GM23338 (cell line): ENCODE results near the gene SURF4. TPM values are rescaled to one million over a fixed set of nuclear protein-coding genes. Genes with fewer than 3 reads are reported as not detected.

Experiments used
- ATAC-seq: fragments of 200-7000 bp; cut with Tn5 transposase; 3 replicates; pipeline ENCODE4 v1.9.1; 2020
- DNase-seq: peaks from one replicate; pipeline ENCODE4 v3.0.0-alpha.2; 2015; ENCODE audit warnings: low spot score
- H2AFZ ChIP-seq: fragments of 200-600 bp; sonication (generic); 2 replicates; pipeline ENCODE4 v1.8.0; 2016; ENCODE audit warnings: antibody characterized with exemption, mild to moderate bottlenecking, moderate library complexity
- H3F3A ChIP-seq: fragments of 200-600 bp; sonication (generic); replicated peaks from 2 replicates; pipeline ENCODE4 v1.8.0; 2017; ENCODE audit warnings: antibody characterized with exemption, mixed run types, low read depth
- H3K27ac ChIP-seq: fragments of 200-600 bp; sonication (generic); 2 replicates; pipeline ENCODE4 v1.6.1; 2016; ENCODE audit warnings: low read depth
- H3K27me3 ChIP-seq: fragments of 200-600 bp; sonication (generic); 2 replicates; pipeline ENCODE4 v1.8.0; 2016; ENCODE audit warnings: mild to moderate bottlenecking, mixed run types, moderate library complexity; ENCODE audit not compliant: insufficient read depth
- H3K36me3 ChIP-seq: fragments of 200-600 bp; sonication (generic); 2 replicates; pipeline ENCODE4 v1.8.0; 2016; ENCODE audit warnings: mild to moderate bottlenecking; ENCODE audit not compliant: insufficient read depth
- H3K4me1 ChIP-seq: fragments of 200-600 bp; sonication (generic); 2 replicates; pipeline ENCODE4 v1.8.0; 2016; ENCODE audit warnings: mild to moderate bottlenecking, moderate library complexity; ENCODE audit not compliant: insufficient read depth
- H3K4me2 ChIP-seq: fragments of 200-600 bp; sonication (generic); 2 replicates; pipeline ENCODE4 v1.7.1; 2017; ENCODE audit warnings: mixed run types
- H3K4me3 ChIP-seq: fragments of 200-600 bp; sonication (generic); 2 replicates; pipeline ENCODE4 v1.6.1; 2016; ENCODE audit warnings: mixed run types
- H3K79me2 ChIP-seq: fragments of 200-600 bp; sonication (generic); replicated peaks from 2 replicates; pipeline ENCODE4 v1.8.0; 2017; ENCODE audit warnings: mild to moderate bottlenecking; ENCODE audit not compliant: insufficient read depth
- H3K9me2 ChIP-seq: fragments of 200-600 bp; sonication (generic); 2 replicates; pipeline ENCODE4 v1.8.0; 2017; ENCODE audit not compliant: insufficient read depth
- H4K20me1 ChIP-seq: fragments of 200-600 bp; sonication (generic); replicated peaks from 2 replicates; pipeline ENCODE4 v1.8.0; 2017; ENCODE audit warnings: mild to moderate bottlenecking; ENCODE audit not compliant: insufficient read depth
- H3K27ac Mint-ChIP-seq: 2 replicates; pipeline ENCODE4 v1.8.0; 2020; ENCODE audit warnings: inconsistent platforms, mild to moderate bottlenecking, moderate library complexity, mixed read lengths
- H3K27me3 Mint-ChIP-seq: 3 replicates; pipeline ENCODE4 v1.8.0; 2022; ENCODE audit warnings: low read depth, mild to moderate bottlenecking, moderate library complexity, mixed read lengths, inconsistent platforms; ENCODE audit not compliant: insufficient read depth, poor library complexity
- H3K36me3 Mint-ChIP-seq: 3 replicates; pipeline ENCODE4 v1.8.0; 2021; ENCODE audit warnings: low read depth, mild to moderate bottlenecking, inconsistent platforms, moderate library complexity, mixed read lengths
- H3K4me1 Mint-ChIP-seq: 3 replicates; pipeline ENCODE4 v1.8.0; 2020; ENCODE audit warnings: mild to moderate bottlenecking, inconsistent platforms, mixed read lengths
- H3K4me3 Mint-ChIP-seq: 3 replicates; pipeline ENCODE4 v1.8.0; 2021; ENCODE audit warnings: moderate library complexity, mild to moderate bottlenecking, inconsistent platforms, mixed read lengths
- H3K9me3 Mint-ChIP-seq: 3 replicates; pipeline ENCODE4 v1.8.0; 2020; ENCODE audit warnings: moderate library complexity, mild to moderate bottlenecking, inconsistent platforms, mixed read lengths
- CREB1 ChIP-seq: fragments of 250-450 bp; sonication (Bioruptor Pico); IDR thresholded peaks from 2 replicates; pipeline ENCODE4 v1.5.0; 2020; ENCODE audit warnings: low read depth, mild to moderate bottlenecking, moderate library complexity
- EZH2 ChIP-seq: fragments of 200-600 bp; sonication (generic); IDR thresholded peaks from one replicate; pipeline ENCODE4 v1.8.0; 2017; ENCODE audit warnings: antibody characterized with exemption, mild to moderate bottlenecking, low read depth; ENCODE audit not compliant: unreplicated experiment
- EZH2phosphoT487 ChIP-seq: fragments of 200-600 bp; sonication (generic); IDR thresholded peaks from one replicate; pipeline ENCODE4 v1.8.1; 2018; ENCODE audit warnings: antibody characterized with exemption; ENCODE audit not compliant: unreplicated experiment
- JUNB ChIP-seq: IDR thresholded peaks from one replicate; pipeline ENCODE4 v1.6.1; 2016; ENCODE audit warnings: antibody characterized with exemption; ENCODE audit not compliant: unreplicated experiment
- NANOG ChIP-seq: IDR thresholded peaks from 2 replicates; pipeline ENCODE4 v1.6.1; 2016; ENCODE audit warnings: antibody characterized with exemption, borderline replicate concordance
- POLR2AphosphoS5 ChIP-seq: IDR thresholded peaks from 2 replicates; pipeline ENCODE4 v1.6.1; 2016; ENCODE audit warnings: antibody characterized with exemption, low read depth
- ZNF331 ChIP-seq: fragments of 250-450 bp; sonication (Bioruptor Pico); IDR thresholded peaks from 2 replicates; pipeline ENCODE4 v1.5.0; 2020; ENCODE audit warnings: low read depth, mild to moderate bottlenecking, moderate library complexity
- polyA plus RNA-seq: library from polyadenylated mRNA; unstranded; fragments of >200 nt; fragmentation: Nextera tagmentation; extraction: Ambion mirVana; gene quantifications from 2 replicates; pipeline ENCODE4 v1.2.1, GENCODE V29; 2016
- total RNA-seq: library from RNA; depleted of rRNA; stranded (reverse); fragments of >200 nt; shearing (Covaris generic); gene quantifications from 2 replicates; pipeline ENCODE4 v1.2.3, GENCODE V29; 2014
- TF ChIP-seq, protein P1 (sequence below), 2 experiments: fragments of 200-600 bp in 1 of 2; sonication (generic) in 1 of 2; conservative IDR thresholded peaks; 2 replicates each; pipeline versions ENCODE4 v1.5.1 to v1.6.1; 2016 to 2017; ENCODE audit warnings: antibody characterized with exemption in 2 of 2, low read depth in 2 of 2, mild to moderate bottlenecking in 2 of 2, moderate library complexity in 1 of 2
- TF ChIP-seq, protein P2 (sequence below): IDR thresholded peaks from 2 replicates; pipeline ENCODE4 v1.6.1; 2016; ENCODE audit warnings: antibody characterized with exemption
- TF ChIP-seq, protein P3 (sequence below): IDR thresholded peaks from one replicate; pipeline ENCODE4 v1.6.1; 2018; ENCODE audit warnings: antibody characterized with exemption; ENCODE audit not compliant: unreplicated experiment
- TF ChIP-seq, protein P4 (sequence below): fragments of 250-450 bp; sonication (Bioruptor Pico); IDR thresholded peaks from 2 replicates; pipeline ENCODE4 v1.5.0; 2020; ENCODE audit warnings: mild to moderate bottlenecking, moderate library complexity

SURF4 gene
- total and polyA plus RNA-seq, 2 experiments from 2014 or later, result 66.3 to 242 TPM

DNA sequence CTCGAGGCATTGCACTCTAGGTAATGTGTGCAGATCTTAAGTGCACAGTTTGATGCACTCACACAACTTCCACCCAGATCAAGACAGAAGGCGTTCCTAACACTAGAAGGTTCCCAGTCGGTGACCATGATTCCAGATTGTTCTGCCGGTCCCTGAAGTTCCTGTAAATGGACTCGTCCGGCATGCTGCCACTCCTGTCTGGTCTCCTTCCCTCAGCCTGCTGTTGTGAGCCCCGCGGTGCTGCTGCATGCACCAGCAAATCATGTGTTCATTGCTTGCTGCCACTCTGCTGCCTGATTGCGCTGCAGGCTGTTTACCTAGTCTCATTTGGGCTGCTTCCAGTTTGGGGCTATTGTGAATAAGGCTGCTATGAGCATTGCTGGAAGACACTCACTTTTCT is 11.8 kb upstream of the SURF4 start (continued):
- TF ChIP-seq, protein P1, sequence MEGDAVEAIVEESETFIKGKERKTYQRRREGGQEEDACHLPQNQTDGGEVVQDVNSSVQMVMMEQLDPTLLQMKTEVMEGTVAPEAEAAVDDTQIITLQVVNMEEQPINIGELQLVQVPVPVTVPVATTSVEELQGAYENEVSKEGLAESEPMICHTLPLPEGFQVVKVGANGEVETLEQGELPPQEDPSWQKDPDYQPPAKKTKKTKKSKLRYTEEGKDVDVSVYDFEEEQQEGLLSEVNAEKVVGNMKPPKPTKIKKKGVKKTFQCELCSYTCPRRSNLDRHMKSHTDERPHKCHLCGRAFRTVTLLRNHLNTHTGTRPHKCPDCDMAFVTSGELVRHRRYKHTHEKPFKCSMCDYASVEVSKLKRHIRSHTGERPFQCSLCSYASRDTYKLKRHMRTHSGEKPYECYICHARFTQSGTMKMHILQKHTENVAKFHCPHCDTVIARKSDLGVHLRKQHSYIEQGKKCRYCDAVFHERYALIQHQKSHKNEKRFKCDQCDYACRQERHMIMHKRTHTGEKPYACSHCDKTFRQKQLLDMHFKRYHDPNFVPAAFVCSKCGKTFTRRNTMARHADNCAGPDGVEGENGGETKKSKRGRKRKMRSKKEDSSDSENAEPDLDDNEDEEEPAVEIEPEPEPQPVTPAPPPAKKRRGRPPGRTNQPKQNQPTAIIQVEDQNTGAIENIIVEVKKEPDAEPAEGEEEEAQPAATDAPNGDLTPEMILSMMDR (conservative IDR thresholded peaks at IDR 0.05; ENCODE audit: low read depth in 2 of 2), result no peak
- TF ChIP-seq, protein P2, sequence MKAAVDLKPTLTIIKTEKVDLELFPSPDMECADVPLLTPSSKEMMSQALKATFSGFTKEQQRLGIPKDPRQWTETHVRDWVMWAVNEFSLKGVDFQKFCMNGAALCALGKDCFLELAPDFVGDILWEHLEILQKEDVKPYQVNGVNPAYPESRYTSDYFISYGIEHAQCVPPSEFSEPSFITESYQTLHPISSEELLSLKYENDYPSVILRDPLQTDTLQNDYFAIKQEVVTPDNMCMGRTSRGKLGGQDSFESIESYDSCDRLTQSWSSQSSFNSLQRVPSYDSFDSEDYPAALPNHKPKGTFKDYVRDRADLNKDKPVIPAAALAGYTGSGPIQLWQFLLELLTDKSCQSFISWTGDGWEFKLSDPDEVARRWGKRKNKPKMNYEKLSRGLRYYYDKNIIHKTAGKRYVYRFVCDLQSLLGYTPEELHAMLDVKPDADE, result no peak
- TF ChIP-seq CREB1 (CRISPR knock-in tag), result no peak
- TF ChIP-seq EZH2phosphoT487, result no peak

DNA sequence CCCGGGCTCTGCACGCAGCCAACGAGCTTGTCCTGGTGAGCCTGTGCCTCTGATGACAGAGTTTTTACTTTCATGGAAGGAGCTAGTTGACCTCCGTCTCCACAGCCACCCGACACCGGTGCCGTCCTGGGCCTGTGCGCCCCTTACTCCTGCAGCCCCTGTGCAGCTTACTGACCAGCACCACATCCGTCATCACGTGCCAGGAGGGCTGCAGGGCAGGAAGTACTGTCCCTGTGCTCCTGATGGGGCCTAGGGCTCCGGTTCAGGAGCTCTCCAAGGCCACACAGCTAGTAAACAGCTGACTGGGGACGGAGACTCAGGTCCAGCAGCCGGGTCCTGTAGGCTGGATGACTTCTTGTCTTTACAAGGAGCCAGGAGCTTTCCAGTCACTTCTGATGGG is 10.5 kb upstream of the SURF4 start:
- H3K9me3 Mint-ChIP-seq, result peaks cover 13% of the 10 kb centered on the region
- Histone ChIP-seq H4K20me1 (no peaks in the 10 kb centered on the region), H3K36me3 (no peaks in the 10 kb centered on the region), H3K4me2 (no peak overlapping the region), H3K27ac (no peak overlapping the region), H3K79me2 (no peaks in the 10 kb centered on the region), H3K4me1 (no peaks in the 10 kb centered on the region), H2AFZ (no peak overlapping the region), H3K27me3 (no peaks in the 10 kb centered on the region), H3K9me2 (peaks cover 11% of the 10 kb centered on the region; the same call in 1 of the 2 replicates), H3K4me3 (no peak overlapping the region), H3F3A (no peaks in the 10 kb centered on the region)
- H3K4me1 Mint-ChIP-seq, result no peaks in the 10 kb centered on the region
- no peaks in the 10 kb centered on the region for H3K36me3 Mint-ChIP-seq
- no peak for ATAC-seq
- H3K4me3 Mint-ChIP-seq, result no peak overlapping the region
- H3K27me3 Mint-ChIP-seq, result peaks cover 9% of the 10 kb centered on the region
- H3K27ac Mint-ChIP-seq, result no peak overlapping the region
- DNase-seq, result no peak
- TF ChIP-seq ZNF331 (no peak), CREB1 (CRISPR knock-in tag) (no peak), EZH2phosphoT487 (no peak), JUNB (no peak), EZH2 (no peak), NANOG (no peak), POLR2AphosphoS5 (no peak)
- TF ChIP-seq, protein P2, result no peak
- TF ChIP-seq, protein P3, sequence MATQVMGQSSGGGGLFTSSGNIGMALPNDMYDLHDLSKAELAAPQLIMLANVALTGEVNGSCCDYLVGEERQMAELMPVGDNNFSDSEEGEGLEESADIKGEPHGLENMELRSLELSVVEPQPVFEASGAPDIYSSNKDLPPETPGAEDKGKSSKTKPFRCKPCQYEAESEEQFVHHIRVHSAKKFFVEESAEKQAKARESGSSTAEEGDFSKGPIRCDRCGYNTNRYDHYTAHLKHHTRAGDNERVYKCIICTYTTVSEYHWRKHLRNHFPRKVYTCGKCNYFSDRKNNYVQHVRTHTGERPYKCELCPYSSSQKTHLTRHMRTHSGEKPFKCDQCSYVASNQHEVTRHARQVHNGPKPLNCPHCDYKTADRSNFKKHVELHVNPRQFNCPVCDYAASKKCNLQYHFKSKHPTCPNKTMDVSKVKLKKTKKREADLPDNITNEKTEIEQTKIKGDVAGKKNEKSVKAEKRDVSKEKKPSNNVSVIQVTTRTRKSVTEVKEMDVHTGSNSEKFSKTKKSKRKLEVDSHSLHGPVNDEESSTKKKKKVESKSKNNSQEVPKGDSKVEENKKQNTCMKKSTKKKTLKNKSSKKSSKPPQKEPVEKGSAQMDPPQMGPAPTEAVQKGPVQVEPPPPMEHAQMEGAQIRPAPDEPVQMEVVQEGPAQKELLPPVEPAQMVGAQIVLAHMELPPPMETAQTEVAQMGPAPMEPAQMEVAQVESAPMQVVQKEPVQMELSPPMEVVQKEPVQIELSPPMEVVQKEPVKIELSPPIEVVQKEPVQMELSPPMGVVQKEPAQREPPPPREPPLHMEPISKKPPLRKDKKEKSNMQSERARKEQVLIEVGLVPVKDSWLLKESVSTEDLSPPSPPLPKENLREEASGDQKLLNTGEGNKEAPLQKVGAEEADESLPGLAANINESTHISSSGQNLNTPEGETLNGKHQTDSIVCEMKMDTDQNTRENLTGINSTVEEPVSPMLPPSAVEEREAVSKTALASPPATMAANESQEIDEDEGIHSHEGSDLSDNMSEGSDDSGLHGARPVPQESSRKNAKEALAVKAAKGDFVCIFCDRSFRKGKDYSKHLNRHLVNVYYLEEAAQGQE, result no peak
- TF ChIP-seq, protein P4, sequence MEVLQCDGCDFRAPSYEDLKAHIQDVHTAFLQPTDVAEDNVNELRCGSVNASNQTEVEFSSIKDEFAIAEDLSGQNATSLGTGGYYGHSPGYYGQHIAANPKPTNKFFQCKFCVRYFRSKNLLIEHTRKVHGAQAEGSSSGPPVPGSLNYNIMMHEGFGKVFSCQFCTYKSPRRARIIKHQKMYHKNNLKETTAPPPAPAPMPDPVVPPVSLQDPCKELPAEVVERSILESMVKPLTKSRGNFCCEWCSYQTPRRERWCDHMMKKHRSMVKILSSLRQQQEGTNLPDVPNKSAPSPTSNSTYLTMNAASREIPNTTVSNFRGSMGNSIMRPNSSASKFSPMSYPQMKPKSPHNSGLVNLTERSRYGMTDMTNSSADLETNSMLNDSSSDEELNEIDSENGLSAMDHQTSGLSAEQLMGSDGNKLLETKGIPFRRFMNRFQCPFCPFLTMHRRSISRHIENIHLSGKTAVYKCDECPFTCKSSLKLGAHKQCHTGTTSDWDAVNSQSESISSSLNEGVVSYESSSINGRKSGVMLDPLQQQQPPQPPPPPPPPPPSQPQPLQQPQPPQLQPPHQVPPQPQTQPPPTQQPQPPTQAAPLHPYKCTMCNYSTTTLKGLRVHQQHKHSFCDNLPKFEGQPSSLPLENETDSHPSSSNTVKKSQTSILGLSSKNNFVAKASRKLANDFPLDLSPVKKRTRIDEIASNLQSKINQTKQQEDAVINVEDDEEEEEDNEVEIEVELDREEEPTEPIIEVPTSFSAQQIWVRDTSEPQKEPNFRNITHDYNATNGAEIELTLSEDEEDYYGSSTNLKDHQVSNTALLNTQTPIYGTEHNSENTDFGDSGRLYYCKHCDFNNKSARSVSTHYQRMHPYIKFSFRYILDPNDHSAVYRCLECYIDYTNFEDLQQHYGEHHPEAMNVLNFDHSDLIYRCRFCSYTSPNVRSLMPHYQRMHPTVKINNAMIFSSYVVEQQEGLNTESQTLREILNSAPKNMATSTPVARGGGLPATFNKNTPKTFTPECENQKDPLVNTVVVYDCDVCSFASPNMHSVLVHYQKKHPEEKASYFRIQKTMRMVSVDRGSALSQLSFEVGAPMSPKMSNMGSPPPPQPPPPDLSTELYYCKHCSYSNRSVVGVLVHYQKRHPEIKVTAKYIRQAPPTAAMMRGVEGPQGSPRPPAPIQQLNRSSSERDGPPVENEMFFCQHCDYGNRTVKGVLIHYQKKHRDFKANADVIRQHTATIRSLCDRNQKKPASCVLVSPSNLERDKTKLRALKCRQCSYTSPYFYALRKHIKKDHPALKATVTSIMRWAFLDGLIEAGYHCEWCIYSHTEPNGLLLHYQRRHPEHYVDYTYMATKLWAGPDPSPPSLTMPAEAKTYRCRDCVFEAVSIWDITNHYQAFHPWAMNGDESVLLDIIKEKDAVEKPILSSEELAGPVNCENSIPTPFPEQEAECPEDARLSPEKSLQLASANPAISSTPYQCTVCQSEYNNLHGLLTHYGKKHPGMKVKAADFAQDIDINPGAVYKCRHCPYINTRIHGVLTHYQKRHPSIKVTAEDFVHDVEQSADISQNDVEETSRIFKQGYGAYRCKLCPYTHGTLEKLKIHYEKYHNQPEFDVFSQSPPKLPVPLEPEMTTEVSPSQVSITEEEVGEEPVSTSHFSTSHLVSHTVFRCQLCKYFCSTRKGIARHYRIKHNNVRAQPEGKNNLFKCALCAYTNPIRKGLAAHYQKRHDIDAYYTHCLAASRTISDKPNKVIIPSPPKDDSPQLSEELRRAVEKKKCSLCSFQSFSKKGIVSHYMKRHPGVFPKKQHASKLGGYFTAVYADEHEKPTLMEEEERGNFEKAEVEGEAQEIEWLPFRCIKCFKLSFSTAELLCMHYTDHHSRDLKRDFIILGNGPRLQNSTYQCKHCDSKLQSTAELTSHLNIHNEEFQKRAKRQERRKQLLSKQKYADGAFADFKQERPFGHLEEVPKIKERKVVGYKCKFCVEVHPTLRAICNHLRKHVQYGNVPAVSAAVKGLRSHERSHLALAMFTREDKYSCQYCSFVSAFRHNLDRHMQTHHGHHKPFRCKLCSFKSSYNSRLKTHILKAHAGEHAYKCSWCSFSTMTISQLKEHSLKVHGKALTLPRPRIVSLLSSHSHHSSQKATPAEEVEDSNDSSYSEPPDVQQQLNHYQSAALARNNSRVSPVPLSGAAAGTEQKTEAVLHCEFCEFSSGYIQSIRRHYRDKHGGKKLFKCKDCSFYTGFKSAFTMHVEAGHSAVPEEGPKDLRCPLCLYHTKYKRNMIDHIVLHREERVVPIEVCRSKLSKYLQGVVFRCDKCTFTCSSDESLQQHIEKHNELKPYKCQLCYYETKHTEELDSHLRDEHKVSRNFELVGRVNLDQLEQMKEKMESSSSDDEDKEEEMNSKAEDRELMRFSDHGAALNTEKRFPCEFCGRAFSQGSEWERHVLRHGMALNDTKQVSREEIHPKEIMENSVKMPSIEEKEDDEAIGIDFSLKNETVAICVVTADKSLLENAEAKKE (CRISPR knock-in tag), result no peak
